Kasumi-1 (cell line): Measurements from ENCODE around the gene ADAMTS17.
A peak's percentile ranks its signal among the peaks of the same experiment; 100 is the strongest.

Experiments used
- DNase-seq, 2 experiments: peaks; one replicate each; lab custom pipeline; 2025; lab: John Stamatoyannopoulos, UW

The ADAMTS17 gene

GRCh38 chr15:100341750-100342560 lies at the start of gene ADAMTS17:
Gene ADAMTS17, minus strand, starts transcription at chr15:100341975. Its CDS starts 76 bp downstream, at chr15:100341899.
- peak; percentile 97 for DNase-seq

GRCh38 chr15:100385300-100386050 lies 43.7 kb upstream of the ADAMTS17 start:
- no peak for DNase-seq

- DNase-seq = no peak
Measured at GRCh38 chr15:100384108-100384410, 42.3 kb upstream of the ADAMTS17 start.

- DNase-seq = peak; percentile 51 to 60
Measured at GRCh38 chr15:100383302-100384107, 41.7 kb upstream of the ADAMTS17 start.

GRCh38 chr15:100373942-100374341 lies 32.2 kb upstream of the ADAMTS17 start:
- no peak for DNase-seq

GRCh38 chr15:100373120-100373896 lies 31.5 kb upstream of the ADAMTS17 start:
- no peak for DNase-seq

- no peak for DNase-seq
Measured at GRCh38 chr15:100372739-100373119, 31.0 kb upstream of the ADAMTS17 start.

- DNase-seq = no peak
Measured at GRCh38 chr15:100355342-100355741, 13.6 kb upstream of the ADAMTS17 start.

GRCh38 chr15:100353449-100353848 lies 11.7 kb upstream of the ADAMTS17 start:
- peak; percentile 29 to 47 for DNase-seq

- no peak for DNase-seq
Measured at GRCh38 chr15:100350434-100351226, 8.9 kb upstream of the ADAMTS17 start.

- DNase-seq = peak; percentile 81 to 88
Measured at GRCh38 chr15:100349696-100350433, 8.1 kb upstream of the ADAMTS17 start.

GRCh38 chr15:100349321-100349695 lies 7.5 kb upstream of the ADAMTS17 start:
- DNase-seq = no peak

- no peak for DNase-seq
Measured at GRCh38 chr15:100348578-100348977, 6.8 kb upstream of the ADAMTS17 start.

GRCh38 chr15:100346866-100347512 lies 5.2 kb upstream of the ADAMTS17 start:
- DNase-seq = no peak

GRCh38 chr15:100345438-100345837 lies 3.7 kb upstream of the ADAMTS17 start:
- DNase-seq = no peak

GRCh38 chr15:100343251-100343650 lies 1.5 kb upstream of the ADAMTS17 start:
- no peak for DNase-seq

GRCh38 chr15:100341239-100341749 lies 481 bp downstream of the ADAMTS17 start:
- DNase-seq = no peak

GRCh38 chr15:100340721-100341238 lies 995 bp downstream of the ADAMTS17 start:
- DNase-seq = no peak

- no peak for DNase-seq
Measured at GRCh38 chr15:100339999-100340398, 1.8 kb downstream of the ADAMTS17 start.
